ENCODE results near the gene SHC3.

DNA sequence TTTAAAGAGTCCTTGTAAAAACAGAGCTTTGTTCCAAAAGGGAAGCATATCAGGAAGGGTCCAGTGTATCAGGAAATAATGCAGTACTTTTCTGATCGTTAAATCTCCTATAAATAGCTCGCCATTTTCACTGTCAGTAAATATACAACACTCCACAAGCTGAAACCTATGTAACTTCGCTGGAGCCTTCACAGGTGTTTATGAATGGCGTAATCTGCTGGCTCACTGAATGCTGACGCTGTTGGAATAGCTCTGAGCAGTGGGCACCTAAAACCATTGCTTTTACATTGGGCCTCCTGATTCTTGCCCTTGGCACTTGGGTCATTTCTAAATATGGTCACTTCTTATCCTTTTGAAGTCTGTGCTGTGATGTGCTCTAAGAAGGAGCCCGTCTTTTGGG is 4.3 kb downstream of the SHC3 start:
- TF ChIP-seq CTCF (conservative IDR thresholded peaks at IDR 0.05 in 1 of 2, IDR thresholded peaks at IDR 0.05 in 1 of 2; ENCODE audit: low read depth in 1 of 2, low read length in 2 of 2) (no peak), EZH2 (IDR thresholded peaks at IDR 0.05; ENCODE audit: low read length, missing control alignments) (no peak)
